GM12891 (cell line): ENCODE results near the gene PTPN6.

ENCODE experiments used
- DNase-seq: peaks from one replicate; pipeline ENCODE4 v3.0.0; 2011; ENCODE audit warnings: low spot score; ENCODE audit not compliant: insufficient read length
- FAIRE-seq: peaks from 2 replicates; lab custom pipeline; 2011; peaks lifted over from hg19 to GRCh38; lab: Jason Lieb, UNC
- PAX5 ChIP-seq: IDR thresholded peaks from 2 replicates; pipeline ENCODE4 v1.6.1; 2011; ENCODE audit warnings: low read length, moderate library complexity, mild to moderate bottlenecking; ENCODE audit not compliant: insufficient read depth, severe bottlenecking
- POLR2A ChIP-seq: IDR thresholded peaks from 2 replicates; pipeline ENCODE4 v1.6.1; 2011; ENCODE audit warnings: low read depth, low read length, control low read depth
- POLR2AphosphoS5 ChIP-seq: IDR thresholded peaks from 2 replicates; pipeline ENCODE4 v1.6.1; 2011; ENCODE audit warnings: low read depth, low read length, control low read depth
- POU2F2 ChIP-seq: IDR thresholded peaks from 2 replicates; pipeline ENCODE4 v1.6.1; 2011; ENCODE audit warnings: low read depth, mild to moderate bottlenecking, control low read depth, low read length, moderate library complexity
- SPI1 ChIP-seq: IDR thresholded peaks from 2 replicates; pipeline ENCODE4 v1.6.1; 2011; ENCODE audit warnings: low read depth, low read length, control low read depth
- TAF1 ChIP-seq: IDR thresholded peaks from 2 replicates; pipeline ENCODE4 v1.6.1; 2011; ENCODE audit warnings: low read depth, low read length, control low read depth

PTPN6 gene

DNA sequence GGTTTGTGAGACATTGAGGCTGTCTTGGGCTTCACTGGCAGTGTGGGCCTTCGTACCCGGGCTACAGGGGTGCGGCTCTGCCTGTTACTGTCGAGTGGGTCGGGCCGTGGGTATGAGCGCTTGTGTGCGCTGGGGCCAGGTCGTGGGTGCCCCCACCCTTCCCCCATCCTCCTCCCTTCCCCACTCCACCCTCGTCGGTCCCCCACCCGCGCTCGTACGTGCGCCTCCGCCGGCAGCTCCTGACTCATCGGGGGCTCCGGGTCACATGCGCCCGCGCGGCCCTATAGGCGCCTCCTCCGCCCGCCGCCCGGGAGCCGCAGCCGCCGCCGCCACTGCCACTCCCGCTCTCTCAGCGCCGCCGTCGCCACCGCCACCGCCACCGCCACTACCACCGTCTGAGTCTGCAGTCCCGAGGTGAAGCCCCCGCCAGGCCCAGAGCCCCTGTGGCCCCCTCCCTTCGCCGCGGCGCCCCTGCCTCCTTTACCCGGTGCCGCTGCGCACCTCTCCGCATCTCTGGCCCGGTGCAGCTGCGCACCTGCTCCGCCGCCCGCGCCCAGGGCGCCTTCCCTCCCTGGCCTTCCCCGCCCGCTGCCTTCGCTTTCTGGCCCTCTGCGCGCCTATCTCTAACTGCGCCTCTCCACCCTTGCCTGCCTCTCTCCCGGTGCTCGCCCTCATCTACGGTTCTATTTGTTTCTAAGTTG lies 36.8 kb upstream of the PTPN6 start, which contains the start of gene ENO2:
TSS of gene ENO2 (plus strand) at position 335 of the 701 bp plus-strand sequence. CDS start 1,253 bp downstream, outside the sequence.
- peak; percentile 75 for DNase-seq
- TF ChIP-seq POLR2AphosphoS5 (no peak), POU2F2 (no peak), TAF1 (no peak), POLR2A (no peak), SPI1 (no peak), PAX5 (no peak)

DNA sequence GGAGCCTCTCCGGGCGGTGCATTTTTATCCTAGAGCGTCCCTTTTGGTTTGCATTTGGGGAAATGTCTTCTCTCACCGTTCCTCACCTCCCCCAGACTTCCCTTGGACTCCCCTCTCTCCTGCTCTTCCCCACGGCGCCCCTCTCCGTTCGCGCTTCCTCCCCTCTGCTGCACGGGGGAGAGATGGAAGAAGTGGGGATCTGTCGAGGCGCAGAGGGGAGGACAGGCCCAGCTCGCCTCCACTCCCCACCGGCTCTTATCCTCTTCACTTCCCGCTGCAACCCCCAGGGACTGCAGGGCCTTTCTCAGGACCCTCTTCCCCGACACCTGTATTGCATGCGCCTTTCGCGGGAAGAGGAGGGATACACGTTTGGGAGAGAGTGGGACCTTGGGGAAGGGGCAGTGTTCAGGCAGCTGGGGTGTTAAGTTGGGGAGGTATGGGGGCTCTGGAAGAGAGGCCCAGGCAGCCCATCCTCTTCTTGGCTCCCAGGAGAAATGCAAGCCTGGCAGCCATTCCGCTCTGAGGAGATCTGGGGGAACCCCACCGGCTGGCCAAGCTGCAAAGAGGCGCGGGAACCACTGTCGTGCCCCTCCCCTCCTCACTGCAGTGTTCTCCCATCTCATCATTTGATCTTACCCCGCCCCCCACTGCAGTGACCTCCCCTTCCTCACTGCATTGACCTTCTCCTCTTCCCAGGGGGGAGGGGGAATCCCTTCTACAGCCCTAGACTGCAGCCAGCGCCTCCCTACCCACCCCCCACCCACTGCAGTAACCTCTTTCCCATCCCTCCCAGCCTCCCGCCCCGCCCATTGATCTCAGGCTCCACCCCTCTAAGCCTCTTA lies 36.0 kb upstream of the PTPN6 start:
- peak; percentile 91 for FAIRE-seq
- DNase-seq = no peak
- TF ChIP-seq POU2F2 (no peak), POLR2A (no peak), SPI1 (no peak), PAX5 (no peak), TAF1 (no peak), POLR2AphosphoS5 (no peak)

More for the DNA sequence above, 36.8 kb upstream of the PTPN6 start, which contains the start of gene ENO2:
- peak; percentile 78 for FAIRE-seq

DNA sequence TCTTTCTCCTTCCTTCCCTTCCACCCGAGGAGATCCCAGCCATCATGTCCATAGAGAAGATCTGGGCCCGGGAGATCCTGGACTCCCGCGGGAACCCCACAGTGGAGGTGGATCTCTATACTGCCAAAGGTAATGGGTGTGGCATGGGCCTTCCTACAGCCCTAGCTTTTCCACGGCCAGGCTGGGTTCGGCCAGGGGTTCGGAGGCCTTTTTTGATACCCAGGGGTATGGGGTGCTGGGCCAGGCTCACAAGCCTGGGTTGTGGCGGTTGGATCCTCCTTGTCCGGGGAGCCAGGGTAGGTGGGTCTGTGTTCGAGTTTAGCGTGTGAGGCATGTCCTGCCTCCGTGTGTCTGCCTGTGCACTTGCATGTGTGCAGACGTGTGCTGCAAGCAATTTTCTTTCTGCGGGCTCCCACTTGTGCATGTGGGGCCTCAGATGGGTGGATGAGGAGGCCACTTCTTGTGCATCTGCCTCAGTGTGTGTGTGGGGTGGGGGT lies 35.3 kb upstream of the PTPN6 start:
- DNase-seq (no peak), FAIRE-seq (no peak)
- TF ChIP-seq POU2F2 (no peak), SPI1 (no peak)

DNA sequence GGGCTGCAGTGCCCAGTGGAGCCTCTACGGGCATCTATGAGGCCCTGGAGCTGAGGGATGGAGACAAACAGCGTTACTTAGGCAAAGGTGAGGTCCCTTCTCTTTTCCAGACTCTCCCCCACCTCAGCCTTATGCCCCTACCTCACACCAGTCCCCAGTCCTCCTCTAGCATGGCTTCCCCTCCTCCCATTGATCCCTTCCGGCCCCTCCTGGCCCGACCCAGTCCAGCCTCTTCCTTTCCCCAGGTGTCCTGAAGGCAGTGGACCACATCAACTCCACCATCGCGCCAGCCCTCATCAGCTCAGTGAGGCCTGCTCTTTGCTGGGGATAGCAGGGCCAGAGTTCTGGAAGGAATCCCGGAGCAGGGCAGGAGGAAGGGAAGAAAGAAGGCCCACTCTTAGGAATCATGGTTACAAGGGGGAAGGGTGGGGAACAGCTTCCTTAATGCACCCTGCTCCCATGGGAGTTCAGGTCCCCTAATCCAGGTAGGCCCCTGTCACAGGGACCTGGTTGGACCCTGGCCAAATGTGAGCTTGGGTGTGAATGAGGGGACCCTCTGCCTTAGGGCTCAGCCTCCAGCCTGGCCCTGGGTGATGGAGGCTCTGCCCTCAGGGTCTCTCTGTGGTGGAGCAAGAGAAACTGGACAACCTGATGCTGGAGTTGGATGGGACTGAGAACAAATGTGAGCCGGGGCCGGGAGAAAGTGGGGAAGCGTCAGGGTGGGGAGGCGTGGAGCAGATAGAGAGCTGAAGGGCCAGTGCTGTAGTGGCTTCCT lies 34.5 kb upstream of the PTPN6 start:
- DNase-seq (no peak), FAIRE-seq (no peak)
- no peak for TF ChIP-seq POLR2AphosphoS5

DNA sequence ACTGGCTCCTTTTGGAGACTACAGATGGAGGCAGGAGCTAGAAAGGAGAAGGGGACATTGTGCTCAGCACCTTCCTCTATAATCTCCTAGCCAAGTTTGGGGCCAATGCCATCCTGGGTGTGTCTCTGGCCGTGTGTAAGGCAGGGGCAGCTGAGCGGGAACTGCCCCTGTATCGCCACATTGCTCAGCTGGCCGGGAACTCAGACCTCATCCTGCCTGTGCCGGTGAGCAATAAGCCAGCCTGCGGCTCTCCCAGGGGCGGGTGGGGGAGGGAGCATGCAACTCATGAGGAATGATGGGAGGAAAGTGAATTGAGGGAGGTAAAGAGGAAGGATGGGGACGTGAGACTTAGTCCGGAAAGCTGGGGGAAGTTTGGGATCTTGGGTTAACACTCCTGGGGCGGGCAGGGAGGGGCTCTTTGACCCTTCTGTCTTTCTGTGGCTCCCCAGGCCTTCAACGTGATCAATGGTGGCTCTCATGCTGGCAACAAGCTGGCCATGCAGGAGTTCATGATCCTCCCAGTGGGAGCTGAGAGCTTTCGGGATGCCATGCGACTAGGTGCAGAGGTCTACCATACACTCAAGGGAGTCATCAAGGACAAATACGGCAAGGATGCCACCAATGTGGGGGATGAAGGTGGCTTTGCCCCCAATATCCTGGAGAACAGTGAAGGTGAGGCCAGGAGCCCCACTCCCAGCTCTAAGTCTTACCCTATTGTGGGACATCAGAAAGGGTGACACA lies 33.5 kb upstream of the PTPN6 start:
- DNase-seq (no peak), FAIRE-seq (no peak)
- TF ChIP-seq SPI1 = no peak
- no peak for TF ChIP-seq PAX5
- no peak for TF ChIP-seq POLR2A
- TF ChIP-seq TAF1 = no peak
- no peak for TF ChIP-seq POU2F2
- no peak for TF ChIP-seq POLR2AphosphoS5

DNA sequence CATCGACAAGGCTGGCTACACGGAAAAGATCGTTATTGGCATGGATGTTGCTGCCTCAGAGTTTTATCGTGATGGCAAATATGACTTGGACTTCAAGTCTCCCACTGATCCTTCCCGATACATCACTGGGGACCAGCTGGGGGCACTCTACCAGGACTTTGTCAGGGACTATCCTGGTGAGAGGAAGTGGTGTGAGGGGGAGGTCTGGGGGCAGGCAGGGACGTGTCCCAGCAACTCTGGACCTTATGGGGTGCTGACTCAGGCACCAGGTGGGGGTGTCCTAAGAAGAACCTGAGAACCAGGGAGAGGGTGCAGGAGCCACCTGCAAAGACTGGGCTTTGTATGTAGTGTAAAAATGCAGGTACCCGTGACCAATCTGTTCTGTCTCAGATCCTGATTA lies 31.6 kb upstream of the PTPN6 start:
- peak; percentile 47 for FAIRE-seq

DNA sequence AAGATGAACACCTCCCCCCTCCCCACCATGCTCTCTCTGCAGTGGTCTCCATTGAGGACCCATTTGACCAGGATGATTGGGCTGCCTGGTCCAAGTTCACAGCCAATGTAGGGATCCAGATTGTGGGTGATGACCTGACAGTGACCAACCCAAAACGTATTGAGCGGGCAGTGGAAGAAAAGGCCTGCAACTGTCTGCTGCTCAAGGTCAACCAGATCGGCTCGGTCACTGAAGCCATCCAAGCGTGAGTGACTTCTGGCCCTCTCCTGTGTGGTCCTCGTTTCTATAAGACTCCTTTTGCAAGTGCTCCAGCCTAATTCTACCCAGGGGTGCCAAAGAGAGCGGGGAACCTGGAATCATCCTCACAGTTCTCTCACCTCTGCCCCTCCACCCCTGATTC lies 29.6 kb upstream of the PTPN6 start:
- DNase-seq (no peak), FAIRE-seq (peak; percentile 60)
- no peak for TF ChIP-seq SPI1
- no peak for TF ChIP-seq POLR2AphosphoS5
- TF ChIP-seq TAF1 = no peak
- no peak for TF ChIP-seq POU2F2
- TF ChIP-seq POLR2A = no peak
- TF ChIP-seq PAX5 = no peak

More for the DNA sequence above, 31.6 kb upstream of the PTPN6 start:
- DNase-seq = no peak
- TF ChIP-seq SPI1 = peak; percentile 34; the same call in 1 of the 2 replicates
- no peak for TF ChIP-seq POLR2A

DNA sequence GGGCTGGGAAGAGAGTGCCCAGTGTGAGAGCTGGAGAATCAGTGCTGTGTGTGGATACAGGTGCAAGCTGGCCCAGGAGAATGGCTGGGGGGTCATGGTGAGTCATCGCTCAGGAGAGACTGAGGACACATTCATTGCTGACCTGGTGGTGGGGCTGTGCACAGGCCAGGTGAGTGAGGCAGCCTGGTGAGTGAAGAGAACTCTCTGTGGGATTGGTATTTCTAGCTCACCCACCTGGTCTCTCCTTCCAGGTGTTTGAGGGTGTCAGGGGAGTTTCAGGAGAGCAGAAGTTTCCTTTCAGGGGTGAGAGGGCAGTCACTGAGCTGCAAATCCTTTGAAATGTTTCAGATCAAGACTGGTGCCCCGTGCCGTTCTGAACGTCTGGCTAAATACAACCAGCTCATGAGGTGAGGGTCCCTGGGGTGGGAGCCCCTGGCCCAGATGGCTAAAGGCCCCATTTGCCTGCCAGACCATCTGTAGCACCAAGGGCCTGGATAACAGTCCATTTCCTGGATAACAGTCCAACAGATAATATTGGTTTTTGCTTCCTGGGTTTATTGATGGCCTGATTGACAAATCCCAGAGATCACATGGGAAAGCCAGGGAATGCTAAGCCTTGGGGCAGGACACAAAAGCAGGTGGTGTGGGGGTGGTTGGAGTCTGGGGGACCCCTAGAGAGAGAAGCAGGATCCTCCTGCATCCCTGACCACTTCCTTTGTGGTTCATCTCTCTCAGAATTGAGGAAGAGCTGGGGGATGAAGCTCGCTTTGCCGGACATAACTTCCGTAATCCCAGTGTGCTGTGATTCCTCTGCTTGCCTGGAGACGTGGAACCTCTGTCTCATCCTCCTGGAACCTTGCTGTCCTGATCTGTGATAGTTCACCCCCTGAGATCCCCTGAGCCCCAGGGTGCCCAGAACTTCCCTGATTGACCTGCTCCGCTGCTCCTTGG lies 28.9 kb upstream of the PTPN6 start:
- no peak for TF ChIP-seq SPI1
- no peak for TF ChIP-seq TAF1
- no peak for TF ChIP-seq POLR2AphosphoS5
- TF ChIP-seq POLR2A = no peak
- TF ChIP-seq PAX5 = no peak
- TF ChIP-seq POU2F2 = no peak
- peak; percentile 91 for FAIRE-seq
- no peak for DNase-seq

DNA sequence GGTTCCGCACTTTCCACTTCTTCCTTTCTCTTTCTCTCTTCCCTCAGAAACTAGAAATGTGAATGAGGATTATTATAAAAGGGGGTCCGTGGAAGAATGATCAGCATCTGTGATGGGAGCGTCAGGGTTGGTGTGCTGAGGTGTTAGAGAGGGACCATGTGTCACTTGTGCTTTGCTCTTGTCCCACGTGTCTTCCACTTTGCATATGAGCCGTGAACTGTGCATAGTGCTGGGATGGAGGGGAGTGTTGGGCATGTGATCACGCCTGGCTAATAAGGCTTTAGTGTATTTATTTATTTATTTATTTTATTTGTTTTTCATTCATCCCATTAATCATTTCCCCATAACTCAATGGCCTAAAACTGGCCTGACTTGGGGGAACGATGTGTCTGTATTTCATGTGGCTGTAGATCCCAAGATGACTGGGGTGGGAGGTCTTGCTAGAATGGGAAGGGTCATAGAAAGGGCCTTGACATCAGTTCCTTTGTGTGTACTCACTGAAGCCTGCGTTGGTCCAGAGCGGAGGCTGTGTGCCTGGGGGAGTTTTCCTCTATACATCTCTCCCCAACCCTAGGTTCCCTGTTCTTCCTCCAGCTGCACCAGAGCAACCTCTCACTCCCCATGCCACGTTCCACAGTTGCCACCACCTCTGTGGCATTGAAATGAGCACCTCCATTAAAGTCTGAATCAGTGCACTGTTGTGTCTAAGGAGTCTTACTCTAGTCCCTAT lies 28.0 kb upstream of the PTPN6 start:
- DNase-seq (no peak), FAIRE-seq (peak; percentile 86)
- no peak for TF ChIP-seq SPI1
- TF ChIP-seq POU2F2 = peak; percentile 92
- TF ChIP-seq TAF1 = no peak
- TF ChIP-seq POLR2AphosphoS5 = no peak
